GM23338 (cell line): ENCODE data around the gene GGA2.

ENCODE experiments used
- CREB1 ChIP-seq: fragments of 250-450 bp; sonication (Bioruptor Pico); IDR thresholded peaks from 2 replicates; pipeline ENCODE4 v1.5.0; 2020; ENCODE audit warnings: low read depth, mild to moderate bottlenecking, moderate library complexity
- CTCF ChIP-seq, 2 experiments: fragments of 200-600 bp in 1 of 2; sonication (generic) in 1 of 2; conservative IDR thresholded peaks; 2 replicates each; pipeline versions ENCODE4 v1.5.1 to v1.6.1; 2016 to 2017; ENCODE audit warnings: antibody characterized with exemption in 2 of 2, low read depth in 2 of 2, mild to moderate bottlenecking in 2 of 2, moderate library complexity in 1 of 2
- EZH2 ChIP-seq: fragments of 200-600 bp; sonication (generic); IDR thresholded peaks from one replicate; pipeline ENCODE4 v1.8.0; 2017; ENCODE audit warnings: antibody characterized with exemption, mild to moderate bottlenecking, low read depth; ENCODE audit not compliant: unreplicated experiment
- EZH2phosphoT487 ChIP-seq: fragments of 200-600 bp; sonication (generic); IDR thresholded peaks from one replicate; pipeline ENCODE4 v1.8.1; 2018; ENCODE audit warnings: antibody characterized with exemption; ENCODE audit not compliant: unreplicated experiment
- JUNB ChIP-seq: IDR thresholded peaks from one replicate; pipeline ENCODE4 v1.6.1; 2016; ENCODE audit warnings: antibody characterized with exemption; ENCODE audit not compliant: unreplicated experiment
- NANOG ChIP-seq: IDR thresholded peaks from 2 replicates; pipeline ENCODE4 v1.6.1; 2016; ENCODE audit warnings: antibody characterized with exemption, borderline replicate concordance
- POLR2AphosphoS5 ChIP-seq: IDR thresholded peaks from 2 replicates; pipeline ENCODE4 v1.6.1; 2016; ENCODE audit warnings: antibody characterized with exemption, low read depth
- STAT1 ChIP-seq: IDR thresholded peaks from one replicate; pipeline ENCODE4 v1.6.1; 2016; ENCODE audit warnings: antibody characterized with exemption; ENCODE audit not compliant: unreplicated experiment
- ZNF114 ChIP-seq: fragments of 250-450 bp; sonication (Bioruptor Pico); IDR thresholded peaks from 2 replicates; pipeline ENCODE4 v1.5.0; 2020; ENCODE audit warnings: mild to moderate bottlenecking, moderate library complexity
- TF ChIP-seq, protein P1 (sequence below): IDR thresholded peaks from one replicate; pipeline ENCODE4 v1.6.1; 2018; ENCODE audit warnings: antibody characterized with exemption; ENCODE audit not compliant: unreplicated experiment
- TF ChIP-seq, protein P2 (sequence below): IDR thresholded peaks from 2 replicates; pipeline ENCODE4 v1.6.1; 2016; ENCODE audit warnings: antibody characterized with exemption

DNA sequence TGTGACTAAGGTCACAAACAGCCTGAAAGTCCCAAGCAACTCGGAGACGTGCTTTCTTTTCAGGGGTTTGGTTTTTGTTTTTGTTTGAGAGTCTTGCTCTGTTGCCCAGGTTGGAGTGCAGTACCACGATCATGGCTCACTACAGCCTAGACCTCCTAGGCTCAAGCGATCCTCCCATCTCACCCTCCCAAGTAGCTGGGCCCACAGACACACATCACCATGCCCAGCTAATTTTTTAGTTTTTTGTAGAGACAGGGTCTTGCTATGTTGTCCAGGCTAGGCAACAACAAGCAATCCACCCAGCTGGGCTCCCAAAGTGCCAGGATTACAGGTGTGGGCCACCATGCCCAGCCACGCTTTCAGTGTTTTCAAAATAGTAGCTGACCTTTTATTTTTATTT lies 19.8 kb upstream of the GGA2 start:
- TF ChIP-seq EZH2 (no peak), CTCF (conservative IDR thresholded peaks at IDR 0.05; ENCODE audit: low read depth in 2 of 2) (no peak), POLR2AphosphoS5 (no peak), STAT1 (no peak), JUNB (no peak), EZH2phosphoT487 (no peak), CREB1 (CRISPR knock-in tag) (no peak), NANOG (no peak), ZNF114 (CRISPR knock-in tag) (no peak)
- TF ChIP-seq, protein P1, sequence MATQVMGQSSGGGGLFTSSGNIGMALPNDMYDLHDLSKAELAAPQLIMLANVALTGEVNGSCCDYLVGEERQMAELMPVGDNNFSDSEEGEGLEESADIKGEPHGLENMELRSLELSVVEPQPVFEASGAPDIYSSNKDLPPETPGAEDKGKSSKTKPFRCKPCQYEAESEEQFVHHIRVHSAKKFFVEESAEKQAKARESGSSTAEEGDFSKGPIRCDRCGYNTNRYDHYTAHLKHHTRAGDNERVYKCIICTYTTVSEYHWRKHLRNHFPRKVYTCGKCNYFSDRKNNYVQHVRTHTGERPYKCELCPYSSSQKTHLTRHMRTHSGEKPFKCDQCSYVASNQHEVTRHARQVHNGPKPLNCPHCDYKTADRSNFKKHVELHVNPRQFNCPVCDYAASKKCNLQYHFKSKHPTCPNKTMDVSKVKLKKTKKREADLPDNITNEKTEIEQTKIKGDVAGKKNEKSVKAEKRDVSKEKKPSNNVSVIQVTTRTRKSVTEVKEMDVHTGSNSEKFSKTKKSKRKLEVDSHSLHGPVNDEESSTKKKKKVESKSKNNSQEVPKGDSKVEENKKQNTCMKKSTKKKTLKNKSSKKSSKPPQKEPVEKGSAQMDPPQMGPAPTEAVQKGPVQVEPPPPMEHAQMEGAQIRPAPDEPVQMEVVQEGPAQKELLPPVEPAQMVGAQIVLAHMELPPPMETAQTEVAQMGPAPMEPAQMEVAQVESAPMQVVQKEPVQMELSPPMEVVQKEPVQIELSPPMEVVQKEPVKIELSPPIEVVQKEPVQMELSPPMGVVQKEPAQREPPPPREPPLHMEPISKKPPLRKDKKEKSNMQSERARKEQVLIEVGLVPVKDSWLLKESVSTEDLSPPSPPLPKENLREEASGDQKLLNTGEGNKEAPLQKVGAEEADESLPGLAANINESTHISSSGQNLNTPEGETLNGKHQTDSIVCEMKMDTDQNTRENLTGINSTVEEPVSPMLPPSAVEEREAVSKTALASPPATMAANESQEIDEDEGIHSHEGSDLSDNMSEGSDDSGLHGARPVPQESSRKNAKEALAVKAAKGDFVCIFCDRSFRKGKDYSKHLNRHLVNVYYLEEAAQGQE: no peak
- TF ChIP-seq, protein P2, sequence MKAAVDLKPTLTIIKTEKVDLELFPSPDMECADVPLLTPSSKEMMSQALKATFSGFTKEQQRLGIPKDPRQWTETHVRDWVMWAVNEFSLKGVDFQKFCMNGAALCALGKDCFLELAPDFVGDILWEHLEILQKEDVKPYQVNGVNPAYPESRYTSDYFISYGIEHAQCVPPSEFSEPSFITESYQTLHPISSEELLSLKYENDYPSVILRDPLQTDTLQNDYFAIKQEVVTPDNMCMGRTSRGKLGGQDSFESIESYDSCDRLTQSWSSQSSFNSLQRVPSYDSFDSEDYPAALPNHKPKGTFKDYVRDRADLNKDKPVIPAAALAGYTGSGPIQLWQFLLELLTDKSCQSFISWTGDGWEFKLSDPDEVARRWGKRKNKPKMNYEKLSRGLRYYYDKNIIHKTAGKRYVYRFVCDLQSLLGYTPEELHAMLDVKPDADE: no peak
